Tibial nerve (tissue), 4 donors: ENCODE results near the gene ACAP1. TPM values are rescaled to one million over a fixed set of nuclear protein-coding genes. Genes with fewer than 3 reads are reported as not detected.
A peak's percentile ranks its signal among the peaks of the same experiment; 100 is the strongest.

Experiments used
- DNase-seq, 2 donors: peaks; one replicate each; pipeline ENCODE4 v3.0.0-alpha.2; 2019; ENCODE audit warnings: low spot score in 2 of 2
- H3K27ac ChIP-seq, 4 donors: fragments of 200-600 bp; sonication (generic) in 3 of 4; one replicate each; pipeline ENCODE4 v1.5.1; 2017 to 2019; ENCODE audit warnings: mild to moderate bottlenecking in 1 of 4
- H3K27me3 ChIP-seq, 2 donors: fragments of 200-600 bp; sonication (generic) in 1 of 2; one replicate each; pipeline versions ENCODE4 v1.5.1 to v1.6.0; 2017 to 2019
- H3K36me3 ChIP-seq, 3 donors: fragments of 200-600 bp; sonication (generic); one replicate each; pipeline ENCODE4 v1.5.1; 2018 to 2019
- H3K4me1 ChIP-seq, 4 donors: fragments of 200-600 bp; sonication (generic) in 3 of 4; one replicate each; pipeline ENCODE4 v1.5.1; 2017 to 2019
- H3K4me3 ChIP-seq, 4 donors: fragments of 200-600 bp; sonication (generic) in 3 of 4; one replicate each; pipeline ENCODE4 v1.5.1; 2017 to 2019; ENCODE audit warnings: mild to moderate bottlenecking in 1 of 4, moderate library complexity in 1 of 4
- H3K9me3 ChIP-seq, 4 donors: fragments of 200-600 bp; sonication (generic) in 3 of 4; one replicate each; pipeline ENCODE4 v1.5.1; 2017 to 2019
- CTCF ChIP-seq, 5 experiments: fragments of 200-600 bp in 3 of 5; fragments of 450-650 bp in 2 of 5; sonication (generic) in 3 of 5; IDR thresholded peaks; one replicate each; pipeline ENCODE4 v1.5.1; 2016 to 2019; ENCODE audit warnings: antibody characterized with exemption in 5 of 5, mild to moderate bottlenecking in 3 of 5, moderate library complexity in 2 of 5
- EP300 ChIP-seq, 2 donors: sonication (generic); formaldehyde crosslinking; IDR thresholded peaks; one replicate each; pipeline ENCODE4 v1.6.1; 2017; ENCODE audit warnings: antibody characterized with exemption in 2 of 2, mild to moderate bottlenecking in 1 of 2
- POLR2A ChIP-seq, 2 donors: fragments of 450-650 bp; IDR thresholded peaks; one replicate each; pipeline ENCODE4 v1.6.1; 2017; ENCODE audit warnings: antibody characterized with exemption in 2 of 2, mild to moderate bottlenecking in 2 of 2, moderate library complexity in 2 of 2
- WGBS, 2 donors: methylation state at CpG; one replicate each; pipeline ENCODE4 v1.1.5; 2018; 5-methylcytosine and 5-hydroxymethylcytosine counted together
- total RNA-seq, 4 donors: library from RNA; depleted of rRNA; stranded (reverse); fragments of >200 nt; gene quantifications; one replicate each; pipeline ENCODE4 v1.1.0, GENCODE V29; 2016

ACAP1 gene
- total RNA-seq, 4 donors from 2014 or later = 8.1 to 33.1 (median 11.2) TPM

GRCh38 chr17:7352910-7353635 lies 16.7 kb downstream of the ACAP1 start:
- H3K27me3 ChIP-seq = no peaks in the 10 kb centered on the region
- no peak for TF ChIP-seq EP300 (IDR thresholded peaks at IDR 0.05)
- TF ChIP-seq POLR2A (IDR thresholded peaks at IDR 0.05) = no peak
- no peak for TF ChIP-seq CTCF (IDR thresholded peaks at IDR 0.05)
- H3K9me3 ChIP-seq = no peaks in the 10 kb centered on the region
- H3K27ac ChIP-seq = peak overlapping the region; percentile 91 to 100 (median 96)
- H3K36me3 ChIP-seq = no peaks in the 10 kb centered on the region
- peak overlapping the region; percentile 71 to 95 (median 76) for H3K4me3 ChIP-seq
- no peak for DNase-seq
- peaks cover 0 to 81% (median 48%) of the 10 kb centered on the region in 4 donors for H3K4me1 ChIP-seq
- WGBS, 2 donors = 75 to 78% methylated on average over 37 of the region's 37 CpGs

GRCh38 chr17:7354262-7354843 lies 18.0 kb downstream of the ACAP1 start:
- TF ChIP-seq POLR2A (IDR thresholded peaks at IDR 0.05) (no peak), EP300 (IDR thresholded peaks at IDR 0.05) (no peak), CTCF (IDR thresholded peaks at IDR 0.05) (no peak)

GRCh38 chr17:7355053-7355452 lies 18.7 kb downstream of the ACAP1 start, which contains the start of gene TMEM95:
TSS of gene TMEM95 (plus strand) at chr17:7355156. CDS start at chr17:7355205, 49 bp downstream.
- no peaks in the 10 kb centered on the region for H3K36me3 ChIP-seq
- WGBS, 2 donors = 27 to 45% methylated on average over 9 to 10 of the region's 10 CpGs
- peak within 1 kb of the TSS in 2 of 4 donors; percentile 71 to 95 for H3K4me3 ChIP-seq
- peak in 1 of 2 donors; percentile 47 for DNase-seq
- H3K4me1 ChIP-seq = peaks cover 0 to 62% (median 32%) of the 10 kb centered on the region in 4 donors
- TF ChIP-seq CTCF (IDR thresholded peaks at IDR 0.05) = peak in 1 of 5 experiments; percentile 12
- TF ChIP-seq EP300 (IDR thresholded peaks at IDR 0.05) = peak in 1 of 2 donors; percentile 92
- TF ChIP-seq POLR2A (IDR thresholded peaks at IDR 0.05) = peak in 1 of 2 donors; percentile 13
- no peaks in the 10 kb centered on the region for H3K9me3 ChIP-seq
- H3K27ac ChIP-seq = peak within 1 kb of the TSS; percentile 91 to 100 (median 96)
- H3K27me3 ChIP-seq = no peaks in the 10 kb centered on the region

More at GRCh38 chr17:7354262-7354843, 18.0 kb downstream of the ACAP1 start:
- H3K27ac ChIP-seq = peak overlapping the region; percentile 91 to 100 (median 96)
- no peak for DNase-seq
- H3K36me3 ChIP-seq = no peaks in the 10 kb centered on the region
- H3K27me3 ChIP-seq = no peaks in the 10 kb centered on the region
- WGBS, 2 donors = 66 to 68% methylated on average over 9 of the region's 9 CpGs
- H3K4me1 ChIP-seq = peaks cover 0 to 68% (median 39%) of the 10 kb centered on the region in 4 donors
- peak overlapping the region in 2 of 4 donors; percentile 71 to 95 for H3K4me3 ChIP-seq
- no peaks in the 10 kb centered on the region for H3K9me3 ChIP-seq

GRCh38 chr17:7355573-7355972 lies 19.2 kb downstream of the ACAP1 start:
- peaks cover 0 to 56% (median 29%) of the 10 kb centered on the region in 4 donors for H3K4me1 ChIP-seq
- H3K4me3 ChIP-seq = peak overlapping the region in 1 of 4 donors; percentile 71
- no peaks in the 10 kb centered on the region for H3K9me3 ChIP-seq
- DNase-seq = no peak
- no peaks in the 10 kb centered on the region for H3K36me3 ChIP-seq
- no peak for TF ChIP-seq POLR2A (IDR thresholded peaks at IDR 0.05)
- no peak for TF ChIP-seq EP300 (IDR thresholded peaks at IDR 0.05)
- TF ChIP-seq CTCF (IDR thresholded peaks at IDR 0.05) = no peak
- H3K27ac ChIP-seq = peak overlapping the region; percentile 91 to 100 (median 96)
- no peaks in the 10 kb centered on the region for H3K27me3 ChIP-seq
- WGBS, 2 donors = 59 to 62% methylated on average over 8 of the region's 8 CpGs
